Ishikawa (cell line): ENCODE results near the gene CNTNAP2.

ENCODE experiments used
- CEBPB ChIP-seq: IDR thresholded peaks from 2 replicates; pipeline ENCODE4 v1.6.1; 2012
- CREB1 ChIP-seq: IDR thresholded peaks from 2 replicates; pipeline ENCODE4 v1.6.1; 2012; ENCODE audit warnings: low read depth
- EGR1 ChIP-seq: IDR thresholded peaks from 2 replicates; pipeline ENCODE4 v1.6.1; 2012
- EP300 ChIP-seq: IDR thresholded peaks from 2 replicates; pipeline ENCODE4 v1.6.1; 2012; ENCODE audit warnings: borderline replicate concordance
- FOXM1 ChIP-seq: IDR thresholded peaks from 2 replicates; pipeline ENCODE4 v1.6.1; 2012; ENCODE audit warnings: low read depth, borderline replicate concordance
- RAD21 ChIP-seq: IDR thresholded peaks from 2 replicates; pipeline ENCODE4 v1.6.1; 2012; ENCODE audit warnings: low read depth
- TAF1 ChIP-seq: IDR thresholded peaks from 2 replicates; pipeline ENCODE4 v1.6.1; 2012; ENCODE audit warnings: low read depth, mild to moderate bottlenecking
- TEAD4 ChIP-seq: IDR thresholded peaks from 2 replicates; pipeline ENCODE4 v1.6.1; 2012
- YY1 ChIP-seq: IDR thresholded peaks from 2 replicates; pipeline ENCODE4 v1.6.1; 2012; ENCODE audit warnings: low read depth

GRCh38 chr7:146314962-146315361, 198.4 kb downstream of the CNTNAP2 start:
- TF ChIP-seq YY1 (no peak), EGR1 (no peak), TEAD4 (no peak), EP300 (no peak), CEBPB (no peak), RAD21 (no peak), CREB1 (no peak), TAF1 (no peak), FOXM1 (no peak)
